C4-2B (cell line): ENCODE results near the gene AANAT.

Source experiments
- ZFX ChIP-seq: fragments of 450-650 bp; IDR thresholded peaks from 2 replicates; pipeline ENCODE4 v1.6.1; 2017
- TF ChIP-seq, protein P1 (sequence below): fragments of 450-650 bp; conservative IDR thresholded peaks from 2 replicates; pipeline ENCODE4 v1.5.1; 2017; ENCODE audit warnings: mild to moderate bottlenecking

DNA sequence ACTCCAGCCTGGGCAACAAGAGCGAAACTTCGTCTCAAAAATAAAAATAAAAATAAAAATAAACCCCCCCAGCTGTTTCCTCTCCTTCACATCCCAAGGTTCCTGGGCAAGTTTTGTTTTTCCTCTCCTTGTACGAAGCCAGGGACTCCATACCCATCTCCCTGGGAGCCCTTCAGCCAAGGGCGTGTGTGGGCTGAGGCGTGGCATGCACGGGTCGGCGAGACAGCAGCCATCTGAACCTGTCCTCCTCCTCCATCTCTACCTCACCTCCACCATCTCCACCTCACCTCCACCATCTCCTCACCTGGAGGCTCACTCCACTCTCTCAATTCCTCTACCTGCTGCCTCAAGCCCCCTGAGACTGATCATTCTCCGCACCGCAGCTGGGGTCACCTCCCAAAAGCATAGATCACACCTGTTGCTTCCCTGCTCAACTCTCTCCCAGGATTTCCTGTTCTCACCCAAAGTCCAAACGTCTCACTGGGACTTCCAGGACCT is 16.9 kb downstream of the AANAT start:
- TF ChIP-seq, protein P1, sequence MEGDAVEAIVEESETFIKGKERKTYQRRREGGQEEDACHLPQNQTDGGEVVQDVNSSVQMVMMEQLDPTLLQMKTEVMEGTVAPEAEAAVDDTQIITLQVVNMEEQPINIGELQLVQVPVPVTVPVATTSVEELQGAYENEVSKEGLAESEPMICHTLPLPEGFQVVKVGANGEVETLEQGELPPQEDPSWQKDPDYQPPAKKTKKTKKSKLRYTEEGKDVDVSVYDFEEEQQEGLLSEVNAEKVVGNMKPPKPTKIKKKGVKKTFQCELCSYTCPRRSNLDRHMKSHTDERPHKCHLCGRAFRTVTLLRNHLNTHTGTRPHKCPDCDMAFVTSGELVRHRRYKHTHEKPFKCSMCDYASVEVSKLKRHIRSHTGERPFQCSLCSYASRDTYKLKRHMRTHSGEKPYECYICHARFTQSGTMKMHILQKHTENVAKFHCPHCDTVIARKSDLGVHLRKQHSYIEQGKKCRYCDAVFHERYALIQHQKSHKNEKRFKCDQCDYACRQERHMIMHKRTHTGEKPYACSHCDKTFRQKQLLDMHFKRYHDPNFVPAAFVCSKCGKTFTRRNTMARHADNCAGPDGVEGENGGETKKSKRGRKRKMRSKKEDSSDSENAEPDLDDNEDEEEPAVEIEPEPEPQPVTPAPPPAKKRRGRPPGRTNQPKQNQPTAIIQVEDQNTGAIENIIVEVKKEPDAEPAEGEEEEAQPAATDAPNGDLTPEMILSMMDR: no peak
- no peak for TF ChIP-seq ZFX
